Smooth muscle cell (in vitro differentiated cells): ENCODE measurements around the gene GCDH. TPM values are rescaled to one million over a fixed set of nuclear protein-coding genes. Genes with fewer than 3 reads are reported as not detected.

Experiments used
- DNase-seq: peaks from one replicate; lab custom pipeline; 2025; ENCODE audit not compliant: unreplicated experiment; lab: John Stamatoyannopoulos, UW
- H2AFZ ChIP-seq: fragments of 200-600 bp; sonication (generic); 2 replicates; pipeline ENCODE4 v1.6.0; 2016; ENCODE audit warnings: antibody characterized with exemption, low read depth, mild to moderate bottlenecking
- H3F3A ChIP-seq: fragments of 200-600 bp; sonication (generic); 2 replicates; pipeline ENCODE4 v1.6.0; 2017; ENCODE audit warnings: antibody characterized with exemption, low read depth
- H3K27ac ChIP-seq: fragments of 200-600 bp; sonication (generic); 2 replicates; pipeline ENCODE4 v1.5.1; 2016; ENCODE audit warnings: low read depth, mild to moderate bottlenecking
- H3K27me3 ChIP-seq: fragments of 200-600 bp; sonication (generic); 2 replicates; pipeline ENCODE4 v1.6.1; 2016; ENCODE audit warnings: low read depth, mild to moderate bottlenecking
- H3K36me3 ChIP-seq: fragments of 200-600 bp; sonication (generic); 2 replicates; pipeline ENCODE4 v1.5.1; 2016; ENCODE audit warnings: low read depth
- H3K4me1 ChIP-seq: fragments of 200-600 bp; sonication (generic); 2 replicates; pipeline ENCODE4 v1.5.1; 2016; ENCODE audit warnings: low read depth
- H3K4me2 ChIP-seq: fragments of 200-600 bp; sonication (generic); 2 replicates; pipeline ENCODE4 v1.6.0; 2016; ENCODE audit warnings: mild to moderate bottlenecking
- H3K4me3 ChIP-seq: fragments of 200-600 bp; sonication (generic); 2 replicates; pipeline ENCODE4 v1.5.1; 2016; ENCODE audit warnings: mild to moderate bottlenecking
- H3K79me2 ChIP-seq: fragments of 200-600 bp; sonication (generic); 2 replicates; pipeline ENCODE4 v1.6.0; 2016; ENCODE audit warnings: low read depth, mild to moderate bottlenecking
- H3K9ac ChIP-seq: fragments of 200-600 bp; sonication (generic); 2 replicates; pipeline ENCODE4 v1.6.0; 2016; ENCODE audit warnings: low read depth
- H3K9me3 ChIP-seq: fragments of 200-600 bp; sonication (generic); replicated peaks from 2 replicates; pipeline ENCODE4 v1.5.1; 2016; ENCODE audit warnings: low read depth
- H4K20me1 ChIP-seq: fragments of 200-600 bp; sonication (generic); 2 replicates; pipeline ENCODE4 v1.6.0; 2016; ENCODE audit warnings: low read depth
- WGBS: methylation state at CpG from one replicate; pipeline ENCODE4 v1.1.7; 2016; ENCODE audit warnings: low lambda C conversion rate; 5-methylcytosine and 5-hydroxymethylcytosine counted together
- polyA plus RNA-seq: library from polyadenylated mRNA; unstranded; fragments of >200 nt; fragmentation: Nextera tagmentation; extraction: Ambion mirVana; gene quantifications from 2 replicates; pipeline ENCODE4 v1.2.1, GENCODE V29; 2016
- total RNA-seq: library from RNA; depleted of rRNA; stranded (reverse); fragments of >200 nt; gene quantifications from 2 replicates; pipeline ENCODE4 v1.2.3, GENCODE V29; 2014
- TF ChIP-seq, protein P1 (sequence below): fragments of 200-600 bp; sonication (generic); IDR thresholded peaks from 2 replicates; pipeline ENCODE4 v1.5.1; 2017; ENCODE audit warnings: borderline replicate concordance, mild to moderate bottlenecking, antibody characterized with exemption; ENCODE audit not compliant: insufficient read depth, poor library complexity, severe bottlenecking

GCDH gene
- total and polyA plus RNA-seq, 2 experiments from 2014 or later: 9.7 to 15.3 TPM

GRCh38 chr19:12937927-12938778 is 47.2 kb downstream of the GCDH start, which contains the start of gene CALR:
Gene CALR, plus strand, starts transcription at chr19:12938609. Its CDS starts 71 bp downstream, at chr19:12938680.
- TF ChIP-seq, protein P1, sequence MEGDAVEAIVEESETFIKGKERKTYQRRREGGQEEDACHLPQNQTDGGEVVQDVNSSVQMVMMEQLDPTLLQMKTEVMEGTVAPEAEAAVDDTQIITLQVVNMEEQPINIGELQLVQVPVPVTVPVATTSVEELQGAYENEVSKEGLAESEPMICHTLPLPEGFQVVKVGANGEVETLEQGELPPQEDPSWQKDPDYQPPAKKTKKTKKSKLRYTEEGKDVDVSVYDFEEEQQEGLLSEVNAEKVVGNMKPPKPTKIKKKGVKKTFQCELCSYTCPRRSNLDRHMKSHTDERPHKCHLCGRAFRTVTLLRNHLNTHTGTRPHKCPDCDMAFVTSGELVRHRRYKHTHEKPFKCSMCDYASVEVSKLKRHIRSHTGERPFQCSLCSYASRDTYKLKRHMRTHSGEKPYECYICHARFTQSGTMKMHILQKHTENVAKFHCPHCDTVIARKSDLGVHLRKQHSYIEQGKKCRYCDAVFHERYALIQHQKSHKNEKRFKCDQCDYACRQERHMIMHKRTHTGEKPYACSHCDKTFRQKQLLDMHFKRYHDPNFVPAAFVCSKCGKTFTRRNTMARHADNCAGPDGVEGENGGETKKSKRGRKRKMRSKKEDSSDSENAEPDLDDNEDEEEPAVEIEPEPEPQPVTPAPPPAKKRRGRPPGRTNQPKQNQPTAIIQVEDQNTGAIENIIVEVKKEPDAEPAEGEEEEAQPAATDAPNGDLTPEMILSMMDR: no peak

DNA sequence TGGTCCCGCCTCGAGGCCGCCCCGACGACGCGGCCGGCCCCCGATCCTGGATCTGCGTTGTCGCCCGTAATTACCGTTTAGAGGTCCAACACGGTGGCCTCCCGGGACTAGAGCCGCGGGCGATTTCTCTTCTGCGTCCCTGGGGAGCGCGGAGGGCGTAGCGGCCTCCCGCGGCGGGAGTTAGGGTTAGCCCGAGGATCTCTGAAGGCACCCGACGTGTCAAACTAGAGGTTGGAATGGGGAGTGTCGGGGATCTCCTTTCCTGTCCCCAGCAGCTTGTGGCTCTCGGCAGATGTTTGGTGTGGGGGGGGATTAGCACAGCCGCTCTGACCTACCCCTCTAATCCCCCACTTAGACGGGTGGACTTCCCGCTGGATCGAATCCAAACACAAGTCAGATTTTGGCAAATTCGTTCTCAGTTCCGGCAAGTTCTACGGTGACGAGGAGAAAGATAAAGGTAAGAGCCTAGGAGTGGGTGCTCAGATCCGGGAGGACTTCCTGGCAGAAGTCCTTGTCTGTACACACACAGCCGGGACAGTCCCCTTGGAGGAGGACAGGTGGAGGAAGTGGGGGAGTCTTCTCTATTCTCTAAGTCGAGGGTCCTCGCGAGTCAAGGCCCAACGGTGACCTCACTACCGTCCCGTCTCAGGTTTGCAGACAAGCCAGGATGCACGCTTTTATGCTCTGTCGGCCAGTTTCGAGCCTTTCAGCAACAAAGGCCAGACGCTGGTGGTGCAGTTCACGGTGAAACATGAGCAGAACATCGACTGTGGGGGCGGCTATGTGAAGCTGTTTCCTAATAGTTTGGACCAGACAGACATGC is 48.0 kb downstream of the GCDH start:
- no peak overlapping the region for H2AFZ ChIP-seq
- 2% methylated on average over 54 of the region's 54 CpGs for WGBS
- H4K20me1 ChIP-seq: peaks cover 55% of the 10 kb centered on the region
- H3K4me3 ChIP-seq: peak overlapping the region; percentile 84
- peaks cover 43% of the 10 kb centered on the region for H3F3A ChIP-seq
- H3K9me3 ChIP-seq: no peaks in the 10 kb centered on the region
- no peaks in the 10 kb centered on the region for H3K36me3 ChIP-seq
- no peak for DNase-seq
- H3K27me3 ChIP-seq: no peaks in the 10 kb centered on the region
- H3K4me1 ChIP-seq: peaks cover 24% of the 10 kb centered on the region
- peaks cover 38% of the 10 kb centered on the region for H3K79me2 ChIP-seq
- TF ChIP-seq, protein P1: peak; percentile 26
- peak overlapping the region; percentile 74 for H3K27ac ChIP-seq
- peak overlapping the region; percentile 96 for H3K4me2 ChIP-seq
- peak overlapping the region; percentile 95 for H3K9ac ChIP-seq

More at GRCh38 chr19:12937927-12938778, 47.2 kb downstream of the GCDH start, which contains the start of gene CALR:
- Histone ChIP-seq H3K4me1 (peaks cover 24% of the 10 kb centered on the region), H4K20me1 (peaks cover 46% of the 10 kb centered on the region), H3K9ac (peak within 1 kb of the TSS; percentile 95), H3K27ac (peak within 1 kb of the TSS; percentile 74), H3K27me3 (no peaks in the 10 kb centered on the region), H3K79me2 (peaks cover 41% of the 10 kb centered on the region), H2AFZ (peak within 1 kb of the TSS; percentile 92), H3F3A (peaks cover 35% of the 10 kb centered on the region), H3K4me2 (peak within 1 kb of the TSS; percentile 96), H3K36me3 (no peaks in the 10 kb centered on the region), H3K4me3 (peak within 1 kb of the TSS; percentile 84), H3K9me3 (no peaks in the 10 kb centered on the region)
- under 1% methylated on average over 61 of the region's 63 CpGs for WGBS
- DNase-seq: peak; percentile 93

DNA sequence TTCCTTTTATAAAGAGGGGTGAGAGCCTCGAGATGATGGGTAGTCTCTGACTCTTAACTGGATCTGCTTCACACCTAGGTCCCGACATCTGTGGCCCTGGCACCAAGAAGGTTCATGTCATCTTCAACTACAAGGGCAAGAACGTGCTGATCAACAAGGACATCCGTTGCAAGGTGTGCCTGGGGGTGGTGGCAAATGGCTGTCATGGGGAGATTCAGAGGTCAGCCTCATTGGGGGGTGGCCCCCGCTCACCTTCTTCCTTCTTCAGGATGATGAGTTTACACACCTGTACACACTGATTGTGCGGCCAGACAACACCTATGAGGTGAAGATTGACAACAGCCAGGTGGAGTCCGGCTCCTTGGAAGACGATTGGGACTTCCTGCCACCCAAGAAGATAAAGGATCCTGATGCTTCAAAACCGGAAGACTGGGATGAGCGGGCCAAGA is 49.0 kb downstream of the GCDH start:
- TF ChIP-seq, protein P1: no peak
- DNase-seq: no peak
- Histone ChIP-seq H3K36me3 (no peaks in the 10 kb centered on the region), H3K9ac (peak overlapping the region; percentile 95), H3K4me3 (peak overlapping the region; percentile 84), H3F3A (peaks cover 51% of the 10 kb centered on the region), H3K4me1 (peaks cover 24% of the 10 kb centered on the region), H3K27me3 (no peaks in the 10 kb centered on the region), H3K9me3 (no peaks in the 10 kb centered on the region), H3K79me2 (peaks cover 38% of the 10 kb centered on the region), H4K20me1 (peaks cover 65% of the 10 kb centered on the region), H2AFZ (no peak overlapping the region), H3K4me2 (peak overlapping the region; percentile 96), H3K27ac (peak overlapping the region; percentile 74)
- 87% methylated on average over 10 of the region's 10 CpGs for WGBS
